K562 (cell line): ENCODE results near the gene CRYM. TPM values are rescaled to one million over a fixed set of nuclear protein-coding genes. Genes with fewer than 3 reads are reported as not detected.

Source experiments
- ARNT ChIP-seq, 2 experiments: fragments of 450-650 bp; IDR thresholded peaks; 2 replicates each; pipeline ENCODE4 v1.6.1; 2016; ENCODE audit warnings: mild to moderate bottlenecking in 1 of 2
- ASH1L ChIP-seq: fragments of 450-650 bp; IDR thresholded peaks from 2 replicates; pipeline ENCODE4 v1.6.1; 2018; ENCODE audit warnings: borderline replicate concordance, mild to moderate bottlenecking, low read depth; ENCODE audit not compliant: partially characterized antibody
- BHLHE40 ChIP-seq: IDR thresholded peaks from 2 replicates; pipeline ENCODE4 v1.6.1; 2011; ENCODE audit warnings: low read length, improper control_type of control experiment
- CREB3L1 ChIP-seq: fragments of 450-650 bp; IDR thresholded peaks from 2 replicates; pipeline ENCODE4 v1.6.1; 2014; ENCODE audit warnings: low read depth, mild to moderate bottlenecking, moderate library complexity, borderline replicate concordance
- DEAF1 ChIP-seq: fragments of 450-650 bp; formaldehyde crosslinking; IDR thresholded peaks from 2 replicates; pipeline ENCODE4 v1.4.0; 2020; ENCODE audit warnings: mild to moderate bottlenecking, moderate library complexity
- DNMT1 ChIP-seq: fragments of 450-650 bp; IDR thresholded peaks from 2 replicates; pipeline ENCODE4 v1.6.1; 2016; ENCODE audit warnings: antibody characterized with exemption, mild to moderate bottlenecking
- ELF1 ChIP-seq: fragments of 200-800 bp; sonication (Bioruptor generic); IDR thresholded peaks from 2 replicates; pipeline ENCODE4 v1.6.1; 2016; ENCODE audit warnings: missing genetic modification characterization, missing compliant biosample characterization
- LEF1 ChIP-seq: fragments of 450-650 bp; IDR thresholded peaks from 2 replicates; pipeline ENCODE4 v1.6.1; 2016; ENCODE audit warnings: mild to moderate bottlenecking
- MEIS2 ChIP-seq: fragments of 450-650 bp; IDR thresholded peaks from 2 replicates; pipeline ENCODE4 v1.6.1; 2014; ENCODE audit warnings: mild to moderate bottlenecking; ENCODE audit not compliant: partially characterized antibody
- MNT ChIP-seq, 2 experiments: fragments of 450-650 bp; conservative IDR thresholded peaks; 2 replicates each; pipeline ENCODE4 v1.6.1; 2017; ENCODE audit warnings: mild to moderate bottlenecking in 2 of 2, moderate library complexity in 2 of 2
- RBFOX2 ChIP-seq: fragments of 200-400 bp; formaldehyde crosslinking; IDR thresholded peaks from 2 replicates; pipeline ENCODE4 v1.6.1; 2017; ENCODE audit warnings: low read depth, mild to moderate bottlenecking, low read length, moderate library complexity
- SMC3 ChIP-seq: conservative IDR thresholded peaks from 2 replicates; pipeline ENCODE4 v1.6.1; 2011; ENCODE audit warnings: low read depth, low read length, improper control_type of control experiment; ENCODE audit not compliant: insufficient read depth
- TRIM28 ChIP-seq: fragments of 450-650 bp; IDR thresholded peaks from 2 replicates; pipeline ENCODE4 v1.6.1; 2017
- ZBTB11 ChIP-seq, 3 experiments: fragments of 200-800 bp in 1 of 3; fragments of 250-450 bp in 1 of 3; fragments of 450-650 bp in 1 of 3; sonication (Bioruptor Pico) in 1 of 3; sonication (Bioruptor generic) in 1 of 3; formaldehyde crosslinking in 1 of 3; IDR thresholded peaks; 2 replicates each; pipeline versions ENCODE4 v1.6.1 to v1.8.0; 2016 to 2022; ENCODE audit warnings: mild to moderate bottlenecking in 2 of 3, missing genetic modification characterization in 2 of 3, missing compliant biosample characterization in 1 of 3, moderate library complexity in 1 of 3
- polyA plus RNA-seq, 8 experiments: library from polyadenylated mRNA; depleted of rRNA in 4 of 8; stranded (reverse) in 5 of 8; unstranded in 3 of 8; fragments of >200 nt; fragmentation: Nextera tagmentation in 2 of 8; fragmentation: Illumina TruSeq in 1 of 8; extraction: Ambion mirVana in 2 of 8; extraction: Trizol in 1 of 8; gene quantifications; 2 replicates each; pipeline versions ENCODE4 v1.2.1 to v1.2.3, GENCODE V29; 2011 to 2014; ENCODE audit warnings: inconsistent platforms in 1 of 8, missing spikeins in 1 of 8
- total RNA-seq, 7 experiments: library from RNA; depleted of rRNA in 6 of 7; stranded (reverse); fragments of >200 nt in 6 of 7; fragmentation: Illumina TruSeq in 2 of 7; extraction: Trizol in 2 of 7; gene quantifications; 2 replicates each; pipeline versions ENCODE4 v1.2.1 to v1.2.3, GENCODE V29; 2011 to 2021; ENCODE audit warnings: low replicate concordance in 1 of 7

Gene CRYM
- total and polyA plus RNA-seq, 9 of the 15 experiments (the other 6 are each of a cell fraction or from before 2014, with no cell fraction given), result 0.08 to 0.98 (median 0.47) TPM

GRCh38 chr16:21300309-21301167, 22.4 kb upstream of the CRYM start (continued):
- peak in 1 of 2 experiments; percentile 66; a peak in 2 of 4 replicates for TF ChIP-seq MNT (conservative IDR thresholded peaks at IDR 0.05)
- no peak for TF ChIP-seq DNMT1
- peak; percentile 96 for TF ChIP-seq SMC3
- peak; percentile 98 for TF ChIP-seq BHLHE40
- peak; percentile 69 for TF ChIP-seq RBFOX2
- no peak for TF ChIP-seq CREB3L1
- peak; percentile 95 for TF ChIP-seq DEAF1 (CRISPR knock-in tag)
- peak; percentile 73 for TF ChIP-seq ASH1L
- 0 out of 2 replicates have a peak, but pooled peaks have one; percentile 16 for TF ChIP-seq TRIM28
- peak; percentile 35; the same call in 1 of the 2 replicates for TF ChIP-seq LEF1
- peak; percentile 97 for TF ChIP-seq ELF1 (tag)
- peak; percentile 67 for TF ChIP-seq MEIS2
- TF ChIP-seq ZBTB11 (CRISPR knock-in tag; IDR thresholded peaks at IDR 0.05), result peak in 1 of 3 experiments; percentile 40; a peak in 1 of 6 replicates
- peak; percentile 69 to 73; a peak in 3 of 4 replicates for TF ChIP-seq ARNT (IDR thresholded peaks at IDR 0.05)
